Panc1 (cell line): ENCODE measurements around the gene FAM216B. TPM values are rescaled to one million over a fixed set of nuclear protein-coding genes. Genes with fewer than 3 reads are reported as not detected.

Experiments
- ATAC-seq: fragments of 200-7000 bp; cut with Tn5 transposase; 2 replicates; pipeline ENCODE4 v1.9.1; 2020; ENCODE audit warnings: mild to moderate bottlenecking, moderate library complexity
- BruUV-seq: library from RNA; stranded (reverse); fragments of 400-500 nt; replicated peaks from 2 replicates; lab custom pipeline; 2021; lab: Mats Ljungman, UMichigan
- CTCF ChIA-PET: fragments of 300-600 bp; sonication (Branson Sonifier 250); formaldehyde crosslinking; loops from one replicate; lab custom pipeline; 2022; ENCODE audit warnings: antibody characterized with exemption; lab: Charles Lee
- POLR2A ChIA-PET: fragments of 300-600 bp; sonication (Branson Sonifier 250); formaldehyde crosslinking; loops from one replicate; lab custom pipeline; 2022; ENCODE audit warnings: antibody characterized with exemption; lab: Charles Lee
- DNase-seq: peaks from one replicate; pipeline ENCODE4 v3.0.0-alpha.2; 2010; ENCODE audit warnings: low read depth, low spot score
- H3K27ac ChIP-seq: 2 replicates; pipeline ENCODE4 v1.5.1; 2011; ENCODE audit warnings: mild to moderate bottlenecking, low read length, inconsistent platforms
- H3K27me3 ChIP-seq: fragments of 200-500 bp; sonication (Bioruptor generic); 2 replicates; pipeline ENCODE4 v1.6.0; 2014; ENCODE audit warnings: low read length, inconsistent platforms; ENCODE audit not compliant: control insufficient read depth, insufficient read depth
- H3K36me3 ChIP-seq: fragments of 200-500 bp; sonication (Bioruptor generic); 2 replicates; pipeline ENCODE4 v1.5.1; 2014; ENCODE audit warnings: inconsistent platforms, mild to moderate bottlenecking, low read length, moderate library complexity; ENCODE audit not compliant: control insufficient read depth, insufficient read depth
- H3K4me1 ChIP-seq: 2 replicates; pipeline ENCODE4 v1.5.1; 2011; ENCODE audit warnings: inconsistent platforms, mild to moderate bottlenecking, low read length, moderate library complexity; ENCODE audit not compliant: control insufficient read depth, insufficient read depth
- H3K4me3 ChIP-seq, 2 experiments: 2 replicates each; pipeline ENCODE4 v1.5.1; 2011 to 2012; ENCODE audit warnings: low read depth in 2 of 2, low read length in 2 of 2, mild to moderate bottlenecking in 2 of 2, inconsistent platforms in 1 of 2, moderate library complexity in 1 of 2
- H3K9me3 ChIP-seq: fragments of 200-500 bp; sonication (Bioruptor generic); 2 replicates; pipeline ENCODE4 v1.5.1; 2014; ENCODE audit warnings: low read depth, mild to moderate bottlenecking, inconsistent platforms, low read length, moderate library complexity; ENCODE audit not compliant: control insufficient read depth, insufficient read depth
- POLR2AphosphoS5 ChIP-seq: IDR thresholded peaks from 2 replicates; pipeline ENCODE4 v1.6.1; 2012; ENCODE audit warnings: mild to moderate bottlenecking, low read depth, low read length, moderate library complexity
- SIN3A ChIP-seq: IDR thresholded peaks from 2 replicates; pipeline ENCODE4 v1.6.1; 2012; ENCODE audit warnings: low read depth, mild to moderate bottlenecking, low read length, moderate library complexity, borderline replicate concordance; ENCODE audit not compliant: insufficient read depth
- TCF7L2 ChIP-seq: IDR thresholded peaks from 2 replicates; pipeline ENCODE4 v1.6.1; 2011; ENCODE audit warnings: mild to moderate bottlenecking, low read depth, low read length, inconsistent platforms
- in situ Hi-C: cut with HindIII; loops from 2 replicates; pipeline ENCODE4 v1.10.0; 2016; ENCODE audit warnings: low sequenced_read_pairs, low pct_unique_long_range_greater_than_20kb
- intact Hi-C: fragments of 100-400 bp; cut with micrococcal nuclease; formaldehyde crosslinking; loops from one replicate; pipeline ENCODE4 v1.10.0; 2022; ENCODE audit not compliant: unreplicated experiment
- total RNA-seq: library from RNA; stranded (reverse); gene quantifications from one replicate; pipeline ENCODE4 v1.2.1, GENCODE V29; 2021; ENCODE audit not compliant: unreplicated experiment
- TF ChIP-seq, protein P1 (sequence below): fragments of 450-650 bp; IDR thresholded peaks from 2 replicates; pipeline ENCODE4 v1.5.1; 2017; ENCODE audit warnings: mild to moderate bottlenecking
- TF ChIP-seq, protein P2 (sequence below), 2 experiments: IDR thresholded peaks; 2 replicates each; pipeline ENCODE4 v1.6.1; 2011 to 2012; ENCODE audit warnings: low read depth in 2 of 2, control low read depth in 1 of 2, low read length in 1 of 2, mild to moderate bottlenecking in 1 of 2, moderate library complexity in 1 of 2; ENCODE audit not compliant: insufficient read depth in 1 of 2

Gene FAM216B
- total RNA-seq, 1 experiment from 2014 or later = 0.05 TPM

DNA sequence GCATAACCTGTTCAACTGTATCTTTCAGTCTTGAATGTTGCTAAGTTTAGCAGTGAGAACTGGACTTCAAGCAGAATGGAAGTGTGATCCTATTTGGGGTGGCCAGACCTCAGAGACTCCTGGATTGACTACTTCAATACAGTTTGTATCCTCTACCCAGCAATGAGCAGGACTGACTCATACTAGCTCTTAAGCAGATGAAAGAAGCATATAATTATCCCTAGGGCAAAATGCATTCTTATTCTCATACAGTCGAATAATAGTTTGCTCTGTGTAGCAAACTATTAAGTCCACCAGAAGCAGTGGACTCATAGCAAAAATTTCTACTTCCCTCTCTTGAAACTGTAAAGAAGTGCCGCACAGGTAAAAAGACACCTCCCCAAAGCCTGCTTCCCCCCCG is 46.4 kb upstream of the FAM216B start:
- intact Hi-C loops = no loop called here
- H3K36me3 ChIP-seq = no peaks in the 10 kb centered on the region
- TF ChIP-seq SIN3A (no peak), POLR2AphosphoS5 (no peak), TCF7L2 (no peak)
- TF ChIP-seq, protein P1, sequence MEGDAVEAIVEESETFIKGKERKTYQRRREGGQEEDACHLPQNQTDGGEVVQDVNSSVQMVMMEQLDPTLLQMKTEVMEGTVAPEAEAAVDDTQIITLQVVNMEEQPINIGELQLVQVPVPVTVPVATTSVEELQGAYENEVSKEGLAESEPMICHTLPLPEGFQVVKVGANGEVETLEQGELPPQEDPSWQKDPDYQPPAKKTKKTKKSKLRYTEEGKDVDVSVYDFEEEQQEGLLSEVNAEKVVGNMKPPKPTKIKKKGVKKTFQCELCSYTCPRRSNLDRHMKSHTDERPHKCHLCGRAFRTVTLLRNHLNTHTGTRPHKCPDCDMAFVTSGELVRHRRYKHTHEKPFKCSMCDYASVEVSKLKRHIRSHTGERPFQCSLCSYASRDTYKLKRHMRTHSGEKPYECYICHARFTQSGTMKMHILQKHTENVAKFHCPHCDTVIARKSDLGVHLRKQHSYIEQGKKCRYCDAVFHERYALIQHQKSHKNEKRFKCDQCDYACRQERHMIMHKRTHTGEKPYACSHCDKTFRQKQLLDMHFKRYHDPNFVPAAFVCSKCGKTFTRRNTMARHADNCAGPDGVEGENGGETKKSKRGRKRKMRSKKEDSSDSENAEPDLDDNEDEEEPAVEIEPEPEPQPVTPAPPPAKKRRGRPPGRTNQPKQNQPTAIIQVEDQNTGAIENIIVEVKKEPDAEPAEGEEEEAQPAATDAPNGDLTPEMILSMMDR = no peak
- TF ChIP-seq, protein P2, sequence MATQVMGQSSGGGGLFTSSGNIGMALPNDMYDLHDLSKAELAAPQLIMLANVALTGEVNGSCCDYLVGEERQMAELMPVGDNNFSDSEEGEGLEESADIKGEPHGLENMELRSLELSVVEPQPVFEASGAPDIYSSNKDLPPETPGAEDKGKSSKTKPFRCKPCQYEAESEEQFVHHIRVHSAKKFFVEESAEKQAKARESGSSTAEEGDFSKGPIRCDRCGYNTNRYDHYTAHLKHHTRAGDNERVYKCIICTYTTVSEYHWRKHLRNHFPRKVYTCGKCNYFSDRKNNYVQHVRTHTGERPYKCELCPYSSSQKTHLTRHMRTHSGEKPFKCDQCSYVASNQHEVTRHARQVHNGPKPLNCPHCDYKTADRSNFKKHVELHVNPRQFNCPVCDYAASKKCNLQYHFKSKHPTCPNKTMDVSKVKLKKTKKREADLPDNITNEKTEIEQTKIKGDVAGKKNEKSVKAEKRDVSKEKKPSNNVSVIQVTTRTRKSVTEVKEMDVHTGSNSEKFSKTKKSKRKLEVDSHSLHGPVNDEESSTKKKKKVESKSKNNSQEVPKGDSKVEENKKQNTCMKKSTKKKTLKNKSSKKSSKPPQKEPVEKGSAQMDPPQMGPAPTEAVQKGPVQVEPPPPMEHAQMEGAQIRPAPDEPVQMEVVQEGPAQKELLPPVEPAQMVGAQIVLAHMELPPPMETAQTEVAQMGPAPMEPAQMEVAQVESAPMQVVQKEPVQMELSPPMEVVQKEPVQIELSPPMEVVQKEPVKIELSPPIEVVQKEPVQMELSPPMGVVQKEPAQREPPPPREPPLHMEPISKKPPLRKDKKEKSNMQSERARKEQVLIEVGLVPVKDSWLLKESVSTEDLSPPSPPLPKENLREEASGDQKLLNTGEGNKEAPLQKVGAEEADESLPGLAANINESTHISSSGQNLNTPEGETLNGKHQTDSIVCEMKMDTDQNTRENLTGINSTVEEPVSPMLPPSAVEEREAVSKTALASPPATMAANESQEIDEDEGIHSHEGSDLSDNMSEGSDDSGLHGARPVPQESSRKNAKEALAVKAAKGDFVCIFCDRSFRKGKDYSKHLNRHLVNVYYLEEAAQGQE (IDR thresholded peaks at IDR 0.05; ENCODE audit: insufficient read depth in 1 of 2, low read depth in 2 of 2, low read length in 1 of 2) = no peak
- H3K4me3 ChIP-seq = no peak overlapping the region
- ChIA-PET CTCF (no interaction called here), POLR2A (no interaction called here)
- no peaks in the 10 kb centered on the region for H3K4me1 ChIP-seq
- H3K27me3 ChIP-seq = no peaks in the 10 kb centered on the region
- no TSS peak for BruUV-seq
- no peak overlapping the region for H3K27ac ChIP-seq
- in situ Hi-C loops = no loop called here
- no peaks in the 10 kb centered on the region for H3K9me3 ChIP-seq
- DNase-seq = no peak
- no peak for ATAC-seq

DNA sequence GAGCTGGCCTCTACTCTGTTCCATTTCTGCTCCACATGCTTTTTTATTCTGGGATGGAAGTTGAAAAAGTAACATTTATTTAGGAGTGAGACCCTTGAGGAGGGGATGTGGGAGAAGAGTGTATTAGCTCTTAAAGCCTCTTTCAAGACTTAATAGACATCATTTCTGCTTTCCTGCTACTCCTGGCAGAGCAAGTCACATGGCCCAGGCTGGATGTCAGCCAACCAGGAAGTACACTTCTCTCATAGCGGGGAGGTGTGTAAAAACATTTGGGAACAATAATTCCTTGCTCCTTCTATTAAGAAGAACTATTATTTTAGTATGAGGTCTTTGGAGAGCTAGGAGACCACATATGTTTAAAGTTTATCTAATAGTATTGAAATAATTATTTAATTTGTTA is 40.6 kb upstream of the FAM216B start:
- POLR2A ChIA-PET = no interaction called here
- no peaks in the 10 kb centered on the region for H3K4me1 ChIP-seq
- H3K36me3 ChIP-seq = no peaks in the 10 kb centered on the region
- CTCF ChIA-PET = no interaction called here
- no peaks in the 10 kb centered on the region for H3K9me3 ChIP-seq
- no peak overlapping the region for H3K4me3 ChIP-seq
- ATAC-seq (no peak), DNase-seq (no peak)
- H3K27me3 ChIP-seq = no peaks in the 10 kb centered on the region
- intact Hi-C loops (no loop called here), in situ Hi-C loops (no loop called here)
- no TSS peak for BruUV-seq
- H3K27ac ChIP-seq = no peak overlapping the region
- TF ChIP-seq, protein P2 (IDR thresholded peaks at IDR 0.05; ENCODE audit: insufficient read depth in 1 of 2, low read depth in 2 of 2, low read length in 1 of 2) = no peak
- TF ChIP-seq, protein P1 = no peak
- TF ChIP-seq TCF7L2 = no peak
- TF ChIP-seq POLR2AphosphoS5 = no peak
